Measurements from ENCODE around the gene ORAI2. TPM values are rescaled to one million over a fixed set of nuclear protein-coding genes. Genes with fewer than 3 reads are reported as not detected.
"Not testable (repeated sequence)": the region's sequence is repeated elsewhere in the genome, so short reads cannot be mapped to it uniquely, and the experiment has no call there.

Gene ORAI2
- total and polyA plus RNA-seq, 2 donors (not counting 3 experiments of a cell fraction or from before 2014, with no cell fraction given): 84.1 to 99.1 TPM

GRCh38 chr7:102496861-102497260 lies 63.5 kb downstream of the ORAI2 start:
- H3K79me2 ChIP-seq (ENCODE audit: control insufficient read depth, insufficient read depth, low read length); H4K20me1 ChIP-seq (replicated peaks; ENCODE audit: control insufficient read depth, extremely low read depth, insufficient read depth, low read length); H3K27me3 ChIP-seq (ENCODE audit: control insufficient read depth in 2 of 2, insufficient read depth in 2 of 2, low read length in 2 of 2); H3K9me3 ChIP-seq (replicated peaks; ENCODE audit: control insufficient read depth, insufficient read depth, low read length); CTCF ChIA-PET; DNase-seq (ENCODE audit: low read depth, low spot score); H3K4me1 ChIP-seq (ENCODE audit: control insufficient read depth, extremely low read depth, insufficient read depth, low read length); BruUV-seq (replicated peaks); H3K36me3 ChIP-seq (ENCODE audit: control insufficient read depth in 2 of 2, extremely low read depth in 1 of 2, insufficient read depth in 2 of 2, low read length in 2 of 2); H3K27ac ChIP-seq (ENCODE audit: insufficient read depth, low read depth, low read length); H3K9me1 ChIP-seq (replicated peaks; ENCODE audit: control insufficient read depth, extremely low read depth, insufficient read depth, low read length); H3K4me2 ChIP-seq (ENCODE audit: insufficient read depth, low read length); H3K9ac ChIP-seq (replicated peaks; ENCODE audit: extremely low read depth, insufficient read depth, low read length); H2AFZ ChIP-seq (ENCODE audit: low read depth, low read length); H3K4me3 ChIP-seq (replicated peaks in 1 of 3; ENCODE audit: insufficient read depth in 1 of 3, low read depth in 1 of 3, low read length in 3 of 3); intact Hi-C loops (cut with micrococcal nuclease); dilution Hi-C loops (cut with MboI; ENCODE audit: extremely low pct_ligation_motif_present, low sequenced_read_pairs); FAIRE-seq; POLR2A ChIA-PET: not testable (repeated sequence)

- H3K4me3 ChIP-seq (replicated peaks in 1 of 3; ENCODE audit: insufficient read depth in 1 of 3, low read depth in 1 of 3, low read length in 3 of 3); H3K9me1 ChIP-seq (replicated peaks; ENCODE audit: control insufficient read depth, extremely low read depth, insufficient read depth, low read length); DNase-seq (ENCODE audit: low read depth, low spot score); POLR2A ChIA-PET; CTCF ChIA-PET; H4K20me1 ChIP-seq (replicated peaks; ENCODE audit: control insufficient read depth, extremely low read depth, insufficient read depth, low read length); H3K79me2 ChIP-seq (ENCODE audit: control insufficient read depth, insufficient read depth, low read length); H3K27ac ChIP-seq (ENCODE audit: insufficient read depth, low read depth, low read length); H3K36me3 ChIP-seq (ENCODE audit: control insufficient read depth in 2 of 2, extremely low read depth in 1 of 2, insufficient read depth in 2 of 2, low read length in 2 of 2); H3K27me3 ChIP-seq (ENCODE audit: control insufficient read depth in 2 of 2, insufficient read depth in 2 of 2, low read length in 2 of 2); H3K4me1 ChIP-seq (ENCODE audit: control insufficient read depth, extremely low read depth, insufficient read depth, low read length); H2AFZ ChIP-seq (ENCODE audit: low read depth, low read length); intact Hi-C loops (cut with micrococcal nuclease); dilution Hi-C loops (cut with MboI; ENCODE audit: extremely low pct_ligation_motif_present, low sequenced_read_pairs); H3K9me3 ChIP-seq (replicated peaks; ENCODE audit: control insufficient read depth, insufficient read depth, low read length); FAIRE-seq; BruUV-seq (replicated peaks); H3K9ac ChIP-seq (replicated peaks; ENCODE audit: extremely low read depth, insufficient read depth, low read length); H3K4me2 ChIP-seq (ENCODE audit: insufficient read depth, low read length): not testable (repeated sequence)
These were observed 63.9 kb downstream of the ORAI2 start for GRCh38 chr7:102497308-102497707.

GRCh38 chr7:102498321-102498720 lies 64.9 kb downstream of the ORAI2 start:
- DNase-seq (ENCODE audit: low read depth, low spot score); H3K4me3 ChIP-seq (replicated peaks in 1 of 3; ENCODE audit: insufficient read depth in 1 of 3, low read depth in 1 of 3, low read length in 3 of 3); POLR2A ChIA-PET; dilution Hi-C loops (cut with MboI; ENCODE audit: extremely low pct_ligation_motif_present, low sequenced_read_pairs); H4K20me1 ChIP-seq (replicated peaks; ENCODE audit: control insufficient read depth, extremely low read depth, insufficient read depth, low read length); H3K4me1 ChIP-seq (ENCODE audit: control insufficient read depth, extremely low read depth, insufficient read depth, low read length); BruUV-seq (replicated peaks); H3K9me3 ChIP-seq (replicated peaks; ENCODE audit: control insufficient read depth, insufficient read depth, low read length); intact Hi-C loops (cut with micrococcal nuclease); H2AFZ ChIP-seq (ENCODE audit: low read depth, low read length); H3K9ac ChIP-seq (replicated peaks; ENCODE audit: extremely low read depth, insufficient read depth, low read length); H3K27me3 ChIP-seq (ENCODE audit: control insufficient read depth in 2 of 2, insufficient read depth in 2 of 2, low read length in 2 of 2); H3K9me1 ChIP-seq (replicated peaks; ENCODE audit: control insufficient read depth, extremely low read depth, insufficient read depth, low read length); CTCF ChIA-PET; H3K4me2 ChIP-seq (ENCODE audit: insufficient read depth, low read length); H3K36me3 ChIP-seq (ENCODE audit: control insufficient read depth in 2 of 2, extremely low read depth in 1 of 2, insufficient read depth in 2 of 2, low read length in 2 of 2); H3K79me2 ChIP-seq (ENCODE audit: control insufficient read depth, insufficient read depth, low read length); FAIRE-seq; H3K27ac ChIP-seq (ENCODE audit: insufficient read depth, low read depth, low read length): not testable (repeated sequence)

GRCh38 chr7:102503141-102503540 lies 69.8 kb downstream of the ORAI2 start:
- CTCF ChIA-PET; dilution Hi-C loops (cut with MboI; ENCODE audit: extremely low pct_ligation_motif_present, low sequenced_read_pairs); H3K4me1 ChIP-seq (ENCODE audit: control insufficient read depth, extremely low read depth, insufficient read depth, low read length); DNase-seq (ENCODE audit: low read depth, low spot score); H3K9ac ChIP-seq (replicated peaks; ENCODE audit: extremely low read depth, insufficient read depth, low read length); H3K27me3 ChIP-seq (ENCODE audit: control insufficient read depth in 2 of 2, insufficient read depth in 2 of 2, low read length in 2 of 2); intact Hi-C loops (cut with micrococcal nuclease); H3K4me3 ChIP-seq (replicated peaks in 1 of 3; ENCODE audit: insufficient read depth in 1 of 3, low read depth in 1 of 3, low read length in 3 of 3); H3K36me3 ChIP-seq (ENCODE audit: control insufficient read depth in 2 of 2, extremely low read depth in 1 of 2, insufficient read depth in 2 of 2, low read length in 2 of 2); FAIRE-seq; H4K20me1 ChIP-seq (replicated peaks; ENCODE audit: control insufficient read depth, extremely low read depth, insufficient read depth, low read length); H3K27ac ChIP-seq (ENCODE audit: insufficient read depth, low read depth, low read length); BruUV-seq (replicated peaks); H3K9me3 ChIP-seq (replicated peaks; ENCODE audit: control insufficient read depth, insufficient read depth, low read length); H2AFZ ChIP-seq (ENCODE audit: low read depth, low read length); H3K79me2 ChIP-seq (ENCODE audit: control insufficient read depth, insufficient read depth, low read length); POLR2A ChIA-PET; H3K9me1 ChIP-seq (replicated peaks; ENCODE audit: control insufficient read depth, extremely low read depth, insufficient read depth, low read length); H3K4me2 ChIP-seq (ENCODE audit: insufficient read depth, low read length): not testable (repeated sequence)

Measured in endothelial cell of umbilical vein (primary cell).